Measurements from ENCODE around the gene KLHDC3.
"Not testable (repeated sequence)": the region's sequence is repeated elsewhere in the genome, so short reads cannot be mapped to it uniquely, and the experiment has no call there.

GRCh38 chr6:42998205-42998604, 15.8 kb upstream of the KLHDC3 start:
- not testable (repeated sequence) for TF ChIP-seq POLR2A (IDR thresholded peaks at IDR 0.05; ENCODE audit: low read depth, low read length); TAF1 (IDR thresholded peaks at IDR 0.05; ENCODE audit: borderline replicate concordance, low read depth, low read length); POLR2AphosphoS5 (IDR thresholded peaks at IDR 0.05; ENCODE audit: low read depth, low read length)
